D721Med (cell line): ENCODE data around the gene UBD.

Experiments
- DNase-seq: peaks from one replicate; pipeline ENCODE4 v3.0.0; 2011; ENCODE audit warnings: low spot score; ENCODE audit not compliant: insufficient read length
- FAIRE-seq: peaks from 2 replicates; lab custom pipeline; 2011; peaks lifted over from hg19 to GRCh38; lab: Jason Lieb, UNC
- CTCF ChIP-seq: IDR thresholded peaks from 2 replicates; pipeline ENCODE4 v1.5.1; 2012; ENCODE audit warnings: mild to moderate bottlenecking, control low read depth; ENCODE audit not compliant: insufficient read depth; ENCODE audit errors: missing control alignments

UBD gene

DNA sequence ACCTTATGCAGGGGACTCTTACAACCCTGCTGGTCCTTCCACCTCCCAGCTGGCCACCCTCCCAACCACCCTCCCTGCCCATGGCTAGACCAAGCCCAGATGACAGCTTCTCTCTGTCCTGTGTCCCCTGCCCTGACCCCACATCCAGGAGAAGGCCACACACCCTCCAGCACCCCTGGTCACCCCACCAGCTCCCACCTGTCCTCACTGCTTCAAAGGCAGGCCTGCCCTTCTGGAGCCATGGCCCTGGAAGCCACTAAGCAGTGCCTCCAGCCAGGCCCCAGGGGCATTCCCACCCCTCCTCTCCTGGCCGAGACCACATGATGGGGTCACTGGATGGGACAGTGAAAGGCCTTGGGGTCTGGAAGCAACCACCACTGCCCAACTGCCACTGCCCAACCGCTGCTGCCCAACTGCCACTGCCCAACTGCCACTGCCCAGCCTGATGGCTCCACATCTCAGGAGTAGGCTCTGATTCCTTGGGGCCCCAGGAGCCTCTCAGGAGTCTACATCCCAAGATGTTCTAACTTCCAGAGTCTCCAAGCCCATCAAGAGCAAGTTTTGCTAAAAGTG, 30.5 kb downstream of the UBD start:
- DNase-seq (no peak), FAIRE-seq (no peak)
- no peak for TF ChIP-seq CTCF

DNA sequence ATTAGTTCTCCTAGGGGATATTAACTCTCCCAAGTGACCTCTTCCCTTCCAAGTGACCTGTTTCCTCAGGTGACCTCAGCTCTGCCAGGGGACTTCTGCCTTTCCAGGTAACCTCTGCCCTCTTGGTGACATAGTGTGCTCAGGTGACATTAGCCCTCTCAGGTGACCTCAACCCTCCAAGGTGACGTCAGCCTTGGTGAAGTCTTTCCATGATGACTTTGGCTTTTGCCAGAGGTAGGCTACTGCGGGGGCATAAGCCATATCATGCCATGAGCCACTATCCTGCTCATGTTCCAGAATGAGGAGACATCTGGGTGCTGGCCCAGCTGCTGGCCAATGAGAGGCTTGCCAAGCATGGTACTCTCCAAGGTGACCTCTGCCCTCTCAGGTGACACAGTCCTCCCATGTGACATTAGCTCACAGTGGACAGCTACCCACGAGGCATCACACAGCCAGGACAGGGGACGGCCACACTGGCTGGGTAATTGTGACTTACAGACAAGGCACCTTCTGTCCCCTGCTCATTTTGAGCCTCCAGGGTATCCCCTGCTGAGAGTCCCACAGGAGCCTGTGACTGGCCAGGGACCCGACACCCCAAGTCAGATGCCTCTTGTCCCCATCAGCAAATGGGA, 31.1 kb downstream of the UBD start:
- FAIRE-seq (no peak), DNase-seq (no peak)
- no peak for TF ChIP-seq CTCF

DNA sequence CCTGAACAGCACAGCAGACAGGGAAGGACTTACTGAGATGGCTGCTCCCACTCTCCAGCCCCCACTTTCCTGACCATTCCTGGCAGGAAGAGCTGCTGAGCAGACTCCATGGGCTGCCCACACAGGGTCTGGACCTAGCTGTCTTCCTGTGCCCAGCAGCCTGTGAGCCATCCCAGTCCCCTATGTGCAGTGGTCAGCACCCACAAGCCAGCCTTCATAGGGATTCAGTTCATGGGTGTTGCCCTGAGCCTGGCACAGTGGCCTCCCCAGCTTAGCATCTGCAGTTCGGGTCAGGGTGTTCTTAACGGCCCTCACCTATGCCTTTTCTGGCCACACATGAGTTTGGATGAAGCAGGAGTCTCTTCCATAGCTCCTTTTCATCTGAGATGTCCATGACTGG, 32.0 kb downstream of the UBD start:
- DNase-seq: no peak
- no peak for FAIRE-seq
- TF ChIP-seq CTCF: no peak

DNA sequence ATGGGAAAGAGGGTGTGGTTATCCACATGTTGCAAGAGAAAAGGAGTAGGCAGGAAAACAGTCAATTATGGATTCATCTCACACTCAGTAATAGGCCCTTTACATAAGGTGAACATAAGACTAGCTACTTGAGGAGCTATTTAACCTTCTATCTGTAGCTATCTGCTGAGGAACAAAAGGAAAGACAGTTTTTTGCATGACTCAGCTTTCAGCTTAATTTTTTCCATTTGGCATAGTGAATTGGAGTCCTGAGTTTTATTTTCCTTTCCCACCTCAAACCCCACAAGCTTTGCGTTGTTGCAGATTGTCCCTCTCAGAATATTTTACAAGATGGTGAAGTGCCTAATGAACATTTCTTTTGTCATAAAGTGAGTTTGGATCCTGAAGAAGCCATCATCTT, 32.4 kb downstream of the UBD start:
- FAIRE-seq: no peak

DNA sequence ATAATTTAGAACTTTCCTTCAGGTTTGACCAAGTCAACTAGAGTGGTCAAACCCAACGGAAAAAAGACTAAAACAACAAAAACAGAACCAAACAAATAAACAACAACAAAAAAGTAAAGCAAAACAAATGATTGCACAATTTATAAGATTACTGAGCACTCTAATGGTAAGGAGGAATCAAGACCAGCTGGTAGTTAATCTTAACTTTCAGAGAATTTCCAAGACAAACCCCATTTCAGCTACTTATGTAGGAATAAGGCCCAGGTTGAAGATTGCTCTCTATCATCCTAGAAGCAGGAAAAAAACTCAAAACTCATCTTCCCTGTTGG, 34.3 kb downstream of the UBD start:
- FAIRE-seq (no peak), DNase-seq (no peak)
- TF ChIP-seq CTCF: no peak

More for the DNA sequence above, 32.4 kb downstream of the UBD start:
- no peak for DNase-seq
- no peak for TF ChIP-seq CTCF

- FAIRE-seq (no peak), DNase-seq (no peak)
- TF ChIP-seq CTCF: no peak
These were observed 34.9 kb downstream of the UBD start for GRCh38 chr6:29524444-29525310.
